ENCODE data around the gene DDX3X.
"Not testable (repeated sequence)": the region's sequence is repeated elsewhere in the genome, so short reads cannot be mapped to it uniquely, and the experiment has no call there.

DDX3X gene

GRCh38 chrX:41333744-41334362, at the start of gene DDX3X:
Gene DDX3X (plus strand): TSS chrX:41334162. CDS start chrX:41334253, 91 bp downstream.
- in situ Hi-C loops (cut with HindIII; ENCODE audit: low sequenced_read_pairs) = no loop called here

- in situ Hi-C loops (cut with HindIII; ENCODE audit: low sequenced_read_pairs) = not testable (repeated sequence)
Measured at GRCh38 chrX:41285928-41286327, 48.0 kb upstream of the DDX3X start.

- in situ Hi-C loops (cut with HindIII; ENCODE audit: low sequenced_read_pairs) = no loop called here
Measured at GRCh38 chrX:41288641-41289040, 45.3 kb upstream of the DDX3X start.

GRCh38 chrX:41289095-41289494, 44.9 kb upstream of the DDX3X start:
- in situ Hi-C loops (cut with HindIII; ENCODE audit: low sequenced_read_pairs) = no loop called here

- in situ Hi-C loops (cut with HindIII; ENCODE audit: low sequenced_read_pairs) = no loop called here
Measured at GRCh38 chrX:41291309-41291708, 42.7 kb upstream of the DDX3X start.

GRCh38 chrX:41293269-41293668, 40.7 kb upstream of the DDX3X start:
- in situ Hi-C loops (cut with HindIII; ENCODE audit: low sequenced_read_pairs) = no loop called here

GRCh38 chrX:41300758-41301437, 33.1 kb upstream of the DDX3X start:
- in situ Hi-C loops (cut with HindIII; ENCODE audit: low sequenced_read_pairs) = no loop called here

GRCh38 chrX:41301438-41301824, 32.5 kb upstream of the DDX3X start:
- in situ Hi-C loops (cut with HindIII; ENCODE audit: low sequenced_read_pairs) = no loop called here

GRCh38 chrX:41302370-41302769, 31.6 kb upstream of the DDX3X start:
- in situ Hi-C loops (cut with HindIII; ENCODE audit: low sequenced_read_pairs) = no loop called here

- in situ Hi-C loops (cut with HindIII; ENCODE audit: low sequenced_read_pairs) = no loop called here
Measured at GRCh38 chrX:41303013-41303412, 30.9 kb upstream of the DDX3X start.

GRCh38 chrX:41304178-41304577, 29.8 kb upstream of the DDX3X start:
- in situ Hi-C loops (cut with HindIII; ENCODE audit: low sequenced_read_pairs) = no loop called here

GRCh38 chrX:41308884-41309647, 24.9 kb upstream of the DDX3X start:
- in situ Hi-C loops (cut with HindIII; ENCODE audit: low sequenced_read_pairs) = no loop called here

GRCh38 chrX:41312786-41313185, 21.2 kb upstream of the DDX3X start:
- in situ Hi-C loops (cut with HindIII; ENCODE audit: low sequenced_read_pairs) = no loop called here

GRCh38 chrX:41313419-41313818, 20.5 kb upstream of the DDX3X start:
- in situ Hi-C loops (cut with HindIII; ENCODE audit: low sequenced_read_pairs) = no loop called here

GRCh38 chrX:41314204-41314603, 19.8 kb upstream of the DDX3X start:
- in situ Hi-C loops (cut with HindIII; ENCODE audit: low sequenced_read_pairs) = no loop called here

- in situ Hi-C loops (cut with HindIII; ENCODE audit: low sequenced_read_pairs) = no loop called here
Measured at GRCh38 chrX:41314881-41315280, 19.1 kb upstream of the DDX3X start.

GRCh38 chrX:41316266-41316665, 17.7 kb upstream of the DDX3X start:
- in situ Hi-C loops (cut with HindIII; ENCODE audit: low sequenced_read_pairs) = not testable (repeated sequence)

GRCh38 chrX:41317477-41318208, 16.3 kb upstream of the DDX3X start:
- in situ Hi-C loops (cut with HindIII; ENCODE audit: low sequenced_read_pairs) = no loop called here

- in situ Hi-C loops (cut with HindIII; ENCODE audit: low sequenced_read_pairs) = loop anchor here (5.0 kb wide), 1 partner anchor 63 kb away; no protein-coding TSS in a partner anchor
Measured at GRCh38 chrX:41320393-41320792, 13.6 kb upstream of the DDX3X start.

- in situ Hi-C loops (cut with HindIII; ENCODE audit: low sequenced_read_pairs) = loop anchor here (5.0 kb wide), 1 partner anchor 66 kb away; no protein-coding TSS in a partner anchor
Measured at GRCh38 chrX:41322821-41323603, 10.9 kb upstream of the DDX3X start.

All from endothelial cell of hepatic sinusoid (primary cell).